ENCODE data around the gene PRR18. TPM values are rescaled to one million over a fixed set of nuclear protein-coding genes. Genes with fewer than 3 reads are reported as not detected.

The PRR18 gene
- total and polyA plus RNA-seq, 2 of the 13 experiments (the other 11 are each of a cell fraction or from before 2014, with no cell fraction given) = 0.04 TPM

DNA sequence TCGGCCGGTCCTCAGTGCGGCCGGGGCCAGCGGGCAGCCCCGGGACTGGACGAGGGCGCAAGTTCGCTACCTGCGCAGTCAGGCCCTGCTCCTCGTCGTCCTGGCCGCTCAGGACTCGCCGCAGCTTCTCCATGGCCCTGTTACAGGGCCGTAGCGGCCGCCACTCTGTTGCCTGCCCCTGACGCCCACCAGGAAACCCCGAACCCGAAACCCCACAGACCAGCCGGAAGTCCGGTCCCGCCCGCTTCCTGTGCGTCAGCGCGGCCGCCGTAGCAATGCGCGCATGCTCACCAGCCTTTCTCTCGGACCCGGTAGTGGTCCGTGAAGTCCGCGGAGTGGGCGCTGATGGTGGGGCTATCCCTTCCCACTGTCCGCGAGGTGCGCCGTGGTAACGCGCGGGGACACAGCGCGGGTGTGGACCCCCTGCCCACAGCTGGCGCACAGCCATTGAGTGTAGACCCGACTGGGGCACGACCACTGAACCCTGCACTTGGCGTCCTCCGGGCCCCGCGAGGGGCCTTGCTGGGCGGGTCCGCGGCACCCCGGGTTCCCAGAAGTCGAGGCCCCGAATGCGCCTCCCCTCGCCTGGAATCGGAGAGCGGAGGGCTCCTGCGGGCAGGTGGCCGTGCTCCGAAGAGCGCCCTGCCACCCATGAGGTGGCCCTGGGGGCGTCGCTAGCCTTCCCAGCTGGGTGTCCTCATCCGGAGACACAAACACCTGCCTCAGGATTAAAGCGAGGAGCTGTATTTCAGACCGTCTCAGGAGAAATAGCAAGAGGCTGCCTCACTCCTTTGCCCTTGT, 34.4 kb upstream of the PRR18 start, which contains the start of gene SFT2D1 (continued):
- TF ChIP-seq, protein P1, sequence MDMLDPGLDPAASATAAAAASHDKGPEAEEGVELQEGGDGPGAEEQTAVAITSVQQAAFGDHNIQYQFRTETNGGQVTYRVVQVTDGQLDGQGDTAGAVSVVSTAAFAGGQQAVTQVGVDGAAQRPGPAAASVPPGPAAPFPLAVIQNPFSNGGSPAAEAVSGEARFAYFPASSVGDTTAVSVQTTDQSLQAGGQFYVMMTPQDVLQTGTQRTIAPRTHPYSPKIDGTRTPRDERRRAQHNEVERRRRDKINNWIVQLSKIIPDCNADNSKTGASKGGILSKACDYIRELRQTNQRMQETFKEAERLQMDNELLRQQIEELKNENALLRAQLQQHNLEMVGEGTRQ (IDR thresholded peaks at IDR 0.05; ENCODE audit: low read depth, low read length) = no peak
- TF ChIP-seq, protein P1 (CRISPR knock-in tag; IDR thresholded peaks at IDR 0.05; ENCODE audit: borderline replicate concordance) = no peak
- TF ChIP-seq, protein P2, sequence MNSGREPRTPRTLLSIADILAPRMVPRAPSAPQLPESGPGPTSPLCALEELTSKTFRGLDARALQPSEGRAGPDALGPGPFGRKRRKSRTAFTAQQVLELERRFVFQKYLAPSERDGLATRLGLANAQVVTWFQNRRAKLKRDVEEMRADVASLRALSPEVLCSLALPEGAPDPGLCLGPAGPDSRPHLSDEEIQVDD (CRISPR knock-in tag; IDR thresholded peaks at IDR 0.05; ENCODE audit: borderline replicate concordance) = peak; percentile 91; the same call in 1 of the 2 replicates
- TF ChIP-seq, protein P3, sequence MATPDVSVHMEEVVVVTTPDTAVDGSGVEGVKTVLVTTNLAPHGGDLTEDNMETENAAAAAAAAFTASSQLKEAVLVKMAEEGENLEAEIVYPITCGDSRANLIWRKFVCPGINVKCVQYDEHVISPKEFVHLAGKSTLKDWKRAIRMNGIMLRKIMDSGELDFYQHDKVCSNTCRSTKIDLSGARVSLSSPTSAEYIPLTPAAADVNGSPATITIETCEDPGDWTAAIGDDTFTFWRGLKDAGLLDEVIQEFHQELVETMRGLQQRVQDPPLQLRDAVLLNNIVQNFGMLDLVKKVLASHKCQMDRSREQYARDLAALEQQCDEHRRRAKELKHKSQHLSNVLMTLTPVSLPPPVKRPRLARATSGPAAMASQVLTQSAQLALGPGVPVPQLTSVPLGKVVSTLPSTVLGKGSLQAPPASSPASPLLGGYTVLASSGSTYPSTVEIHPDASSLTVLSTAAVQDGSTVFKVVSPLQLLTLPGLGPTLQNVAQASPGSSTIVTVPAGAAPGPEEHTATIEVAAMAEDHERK (CRISPR knock-in tag; IDR thresholded peaks at IDR 0.05; ENCODE audit: low read depth) = peak; percentile 80
- TF ChIP-seq PAF1 (CRISPR knock-in tag; IDR thresholded peaks at IDR 0.05) = no peak
- no peak for TF ChIP-seq NR2F6 (IDR thresholded peaks at IDR 0.05)
- peak; percentile 35; the same call in 1 of the 2 replicates for TF ChIP-seq NR2F6 (CRISPR knock-in tag; IDR thresholded peaks at IDR 0.05)
- TF ChIP-seq, protein P4, sequence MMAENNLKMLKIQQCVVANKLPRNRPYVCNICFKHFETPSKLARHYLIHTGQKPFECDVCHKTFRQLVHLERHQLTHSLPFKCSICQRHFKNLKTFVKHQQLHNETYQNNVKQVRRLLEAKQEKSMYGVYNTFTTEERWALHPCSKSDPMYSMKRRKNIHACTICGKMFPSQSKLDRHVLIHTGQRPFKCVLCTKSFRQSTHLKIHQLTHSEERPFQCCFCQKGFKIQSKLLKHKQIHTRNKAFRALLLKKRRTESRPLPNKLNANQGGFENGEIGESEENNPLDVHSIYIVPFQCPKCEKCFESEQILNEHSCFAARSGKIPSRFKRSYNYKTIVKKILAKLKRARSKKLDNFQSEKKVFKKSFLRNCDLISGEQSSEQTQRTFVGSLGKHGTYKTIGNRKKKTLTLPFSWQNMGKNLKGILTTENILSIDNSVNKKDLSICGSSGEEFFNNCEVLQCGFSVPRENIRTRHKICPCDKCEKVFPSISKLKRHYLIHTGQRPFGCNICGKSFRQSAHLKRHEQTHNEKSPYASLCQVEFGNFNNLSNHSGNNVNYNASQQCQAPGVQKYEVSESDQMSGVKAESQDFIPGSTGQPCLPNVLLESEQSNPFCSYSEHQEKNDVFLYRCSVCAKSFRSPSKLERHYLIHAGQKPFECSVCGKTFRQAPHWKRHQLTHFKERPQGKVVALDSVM (CRISPR knock-in tag; IDR thresholded peaks at IDR 0.05) = peak; percentile 78
- peak; percentile 94 for TF ChIP-seq ZNF776 (CRISPR knock-in tag; IDR thresholded peaks at IDR 0.05)
- peak; percentile 94 for TF ChIP-seq FOXC1 (CRISPR knock-in tag; IDR thresholded peaks at IDR 0.05; ENCODE audit: borderline replicate concordance)
- TF ChIP-seq, protein P5, sequence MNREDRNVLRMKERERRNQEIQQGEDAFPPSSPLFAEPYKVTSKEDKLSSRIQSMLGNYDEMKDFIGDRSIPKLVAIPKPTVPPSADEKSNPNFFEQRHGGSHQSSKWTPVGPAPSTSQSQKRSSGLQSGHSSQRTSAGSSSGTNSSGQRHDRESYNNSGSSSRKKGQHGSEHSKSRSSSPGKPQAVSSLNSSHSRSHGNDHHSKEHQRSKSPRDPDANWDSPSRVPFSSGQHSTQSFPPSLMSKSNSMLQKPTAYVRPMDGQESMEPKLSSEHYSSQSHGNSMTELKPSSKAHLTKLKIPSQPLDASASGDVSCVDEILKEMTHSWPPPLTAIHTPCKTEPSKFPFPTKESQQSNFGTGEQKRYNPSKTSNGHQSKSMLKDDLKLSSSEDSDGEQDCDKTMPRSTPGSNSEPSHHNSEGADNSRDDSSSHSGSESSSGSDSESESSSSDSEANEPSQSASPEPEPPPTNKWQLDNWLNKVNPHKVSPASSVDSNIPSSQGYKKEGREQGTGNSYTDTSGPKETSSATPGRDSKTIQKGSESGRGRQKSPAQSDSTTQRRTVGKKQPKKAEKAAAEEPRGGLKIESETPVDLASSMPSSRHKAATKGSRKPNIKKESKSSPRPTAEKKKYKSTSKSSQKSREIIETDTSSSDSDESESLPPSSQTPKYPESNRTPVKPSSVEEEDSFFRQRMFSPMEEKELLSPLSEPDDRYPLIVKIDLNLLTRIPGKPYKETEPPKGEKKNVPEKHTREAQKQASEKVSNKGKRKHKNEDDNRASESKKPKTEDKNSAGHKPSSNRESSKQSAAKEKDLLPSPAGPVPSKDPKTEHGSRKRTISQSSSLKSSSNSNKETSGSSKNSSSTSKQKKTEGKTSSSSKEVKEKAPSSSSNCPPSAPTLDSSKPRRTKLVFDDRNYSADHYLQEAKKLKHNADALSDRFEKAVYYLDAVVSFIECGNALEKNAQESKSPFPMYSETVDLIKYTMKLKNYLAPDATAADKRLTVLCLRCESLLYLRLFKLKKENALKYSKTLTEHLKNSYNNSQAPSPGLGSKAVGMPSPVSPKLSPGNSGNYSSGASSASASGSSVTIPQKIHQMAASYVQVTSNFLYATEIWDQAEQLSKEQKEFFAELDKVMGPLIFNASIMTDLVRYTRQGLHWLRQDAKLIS (CRISPR knock-in tag; IDR thresholded peaks at IDR 0.05) = 0 out of 2 replicates have a peak, but pooled peaks have one; percentile 79
- TF ChIP-seq KLF15 (CRISPR knock-in tag; IDR thresholded peaks at IDR 0.05; ENCODE audit: borderline replicate concordance) = peak; percentile 64; the same call in 1 of the 2 replicates
- TF ChIP-seq MED13 (CRISPR knock-in tag; IDR thresholded peaks at IDR 0.05) = peak; percentile 91
- peak; percentile 66 for TF ChIP-seq TEAD3 (CRISPR knock-in tag; optimal IDR thresholded peaks at IDR 0.05; ENCODE audit: borderline replicate concordance)
- TF ChIP-seq NR2F2 (IDR thresholded peaks at IDR 0.05; ENCODE audit: borderline replicate concordance, low read depth) = no peak
- TF ChIP-seq FOXO1 (CRISPR knock-in tag; IDR thresholded peaks at IDR 0.05) = peak; percentile 6
- TF ChIP-seq ZNF788 (CRISPR knock-in tag; IDR thresholded peaks at IDR 0.05; ENCODE audit: borderline replicate concordance) = peak; percentile 81

Measured in HepG2 (cell line).